Measurements from ENCODE around the gene SMARCA2.
A peak's percentile ranks its signal among the peaks of the same experiment; 100 is the strongest.

The SMARCA2 gene

GRCh38 chr9:2179567-2179966 is 164.4 kb downstream of the SMARCA2 start:
- in situ Hi-C loops (cut with HindIII; ENCODE audit: low pct_ligation_motif_present, low sequenced_read_pairs): no loop called here

GRCh38 chr9:2180154-2180553 is 165.0 kb downstream of the SMARCA2 start:
- H3K4me3 ChIP-seq (ENCODE audit: low read depth, low read length): no peak overlapping the region
- DNase-seq: no peak
- H3K27me3 ChIP-seq (replicated peaks): no peaks in the 10 kb centered on the region
- H3K36me3 ChIP-seq (replicated peaks): no peaks in the 10 kb centered on the region
- TF ChIP-seq CTCF (IDR thresholded peaks at IDR 0.05; ENCODE audit: low read depth, low read length, missing control alignments): no peak
- in situ Hi-C loops (cut with HindIII; ENCODE audit: low pct_ligation_motif_present, low sequenced_read_pairs): no loop called here
- H3K27ac ChIP-seq: no peak overlapping the region

More at GRCh38 chr9:2179567-2179966, 164.4 kb downstream of the SMARCA2 start:
- no peak overlapping the region for H3K27ac ChIP-seq
- no peak for DNase-seq
- H3K27me3 ChIP-seq (replicated peaks): no peaks in the 10 kb centered on the region
- no peak for TF ChIP-seq CTCF (IDR thresholded peaks at IDR 0.05; ENCODE audit: low read depth, low read length, missing control alignments)
- no peaks in the 10 kb centered on the region for H3K36me3 ChIP-seq (replicated peaks)
- no peak overlapping the region for H3K4me3 ChIP-seq (ENCODE audit: low read depth, low read length)

- no peak overlapping the region for H3K4me3 ChIP-seq (ENCODE audit: low read depth, low read length)
- TF ChIP-seq CTCF (IDR thresholded peaks at IDR 0.05; ENCODE audit: low read depth, low read length, missing control alignments): no peak
- in situ Hi-C loops (cut with HindIII; ENCODE audit: low pct_ligation_motif_present, low sequenced_read_pairs): no loop called here
- H3K27me3 ChIP-seq (replicated peaks): no peaks in the 10 kb centered on the region
- no peaks in the 10 kb centered on the region for H3K36me3 ChIP-seq (replicated peaks)
- H3K27ac ChIP-seq: no peak overlapping the region
- no peak for DNase-seq
Measured at GRCh38 chr9:2180704-2181103, 165.6 kb downstream of the SMARCA2 start.

- H3K36me3 ChIP-seq (replicated peaks): peaks cover 2% of the 10 kb centered on the region
Measured at GRCh38 chr9:2181792-2182191, 166.6 kb downstream of the SMARCA2 start.

GRCh38 chr9:2190939-2191608 is 175.9 kb downstream of the SMARCA2 start:
- Histone ChIP-seq H3K36me3 (replicated peaks) (peaks cover 3% of the 10 kb centered on the region), H3K27me3 (replicated peaks) (no peaks in the 10 kb centered on the region), H3K4me3 (ENCODE audit: low read depth, low read length) (no peak overlapping the region), H3K27ac (no peak overlapping the region)
- no peak for TF ChIP-seq CTCF (IDR thresholded peaks at IDR 0.05; ENCODE audit: low read depth, low read length, missing control alignments)
- no peak for DNase-seq
- in situ Hi-C loops (cut with HindIII; ENCODE audit: low pct_ligation_motif_present, low sequenced_read_pairs): no loop called here

More at GRCh38 chr9:2181792-2182191, 166.6 kb downstream of the SMARCA2 start:
- in situ Hi-C loops (cut with HindIII; ENCODE audit: low pct_ligation_motif_present, low sequenced_read_pairs): no loop called here
- Histone ChIP-seq H3K27ac (no peak overlapping the region), H3K27me3 (replicated peaks) (no peaks in the 10 kb centered on the region), H3K4me3 (ENCODE audit: low read depth, low read length) (no peak overlapping the region)
- peak; percentile 74 for TF ChIP-seq CTCF (IDR thresholded peaks at IDR 0.05; ENCODE audit: low read depth, low read length, missing control alignments)
- no peak for DNase-seq

- no peak for DNase-seq
- Histone ChIP-seq H3K4me3 (ENCODE audit: low read depth, low read length) (no peak overlapping the region), H3K27me3 (replicated peaks) (no peaks in the 10 kb centered on the region), H3K36me3 (replicated peaks) (peaks cover 2% of the 10 kb centered on the region), H3K27ac (no peak overlapping the region)
- in situ Hi-C loops (cut with HindIII; ENCODE audit: low pct_ligation_motif_present, low sequenced_read_pairs): no loop called here
- TF ChIP-seq CTCF (IDR thresholded peaks at IDR 0.05; ENCODE audit: low read depth, low read length, missing control alignments): no peak
Measured at GRCh38 chr9:2191609-2191972, 176.4 kb downstream of the SMARCA2 start.

Data from brain microvascular endothelial cell (primary cell).